ENCODE results near the gene CCM2L.

GRCh38 chr20:32021091-32021490, 10.9 kb downstream of the CCM2L start:
- TF ChIP-seq CTCF (IDR thresholded peaks at IDR 0.05; ENCODE audit: borderline replicate concordance, extremely low read depth, low read length, poor library complexity, severe bottlenecking) (no peak), EZH2 (IDR thresholded peaks at IDR 0.05; ENCODE audit: borderline replicate concordance, low read depth, low read length, severe bottlenecking) (no peak)
